Measurements from ENCODE around the gene PRCD.

Gene PRCD

GRCh38 chr17:76500074-76500746 is 39.6 kb upstream of the PRCD start:
- Histone ChIP-seq H3K4me2 (ENCODE audit: low read length) (peak overlapping the region; percentile 95), H3K27ac (ENCODE audit: low read depth, low read length) (no peak overlapping the region), H4K91ac (ENCODE audit: low read depth, low read length) (no peak overlapping the region), H3K23ac (ENCODE audit: low read length) (no peak overlapping the region), H3K4me3 (ENCODE audit: low read depth, low read length) (no peak overlapping the region), H3K27me3 (ENCODE audit: insufficient read depth, low read length) (no peaks in the 10 kb centered on the region), H3K79me1 (ENCODE audit: low read length) (peaks cover 5% of the 10 kb centered on the region), H3K9me3 (ENCODE audit: insufficient read depth, low read depth, low read length) (peaks cover 4% of the 10 kb centered on the region), H2AK5ac (ENCODE audit: low read length) (no peak overlapping the region), H3K9ac (ENCODE audit: low read length) (no peak overlapping the region), H2BK120ac (ENCODE audit: insufficient read depth, low read length, poor library complexity) (no peak overlapping the region), H2AFZ (ENCODE audit: insufficient read depth, low read length, poor library complexity) (no peak overlapping the region), H3K18ac (ENCODE audit: low read length) (no peak overlapping the region), H4K12ac (ENCODE audit: low read depth, low read length) (no peak overlapping the region), H2BK5ac (ENCODE audit: low read depth, low read length, poor library complexity) (no peak overlapping the region), H3K4ac (ENCODE audit: low read depth, low read length) (no peak overlapping the region), H2BK12ac (ENCODE audit: low read length) (no peak overlapping the region), H4K8ac (ENCODE audit: low read depth, low read length) (no peak overlapping the region), H3K79me2 (ENCODE audit: control insufficient read depth, insufficient read depth, low read length, poor library complexity) (no peaks in the 10 kb centered on the region), H3K4me1 (ENCODE audit: control insufficient read depth in 1 of 2, insufficient read depth in 2 of 2, low read length in 2 of 2) (peaks cover 23 to 34% of the 10 kb centered on the region in 2 experiments), H3K36me3 (ENCODE audit: control insufficient read depth in 1 of 2, insufficient read depth in 2 of 2, low read length in 2 of 2) (no peaks in the 10 kb centered on the region), H3K14ac (ENCODE audit: low read length) (no peak overlapping the region)
- no CpG with 5 or more reads among the region's 17 CpGs for WGBS (ENCODE audit: extremely low coverage, insufficient coverage, insufficient read length)
- DNase-seq, result no peak

GRCh38 chr17:76500747-76501017 is 39.2 kb upstream of the PRCD start:
- no peak for DNase-seq
- peak overlapping the region; percentile 34 for H3K9ac ChIP-seq (ENCODE audit: low read length)
- peak overlapping the region; percentile 95 for H3K4me2 ChIP-seq (ENCODE audit: low read length)
- H3K79me2 ChIP-seq (ENCODE audit: control insufficient read depth, insufficient read depth, low read length, poor library complexity), result no peaks in the 10 kb centered on the region
- H2BK5ac ChIP-seq (ENCODE audit: low read depth, low read length, poor library complexity), result no peak overlapping the region
- H2BK12ac ChIP-seq (ENCODE audit: low read length), result no peak overlapping the region
- peak overlapping the region; percentile 65 for H2AFZ ChIP-seq (ENCODE audit: insufficient read depth, low read length, poor library complexity)
- H4K91ac ChIP-seq (ENCODE audit: low read depth, low read length), result peak overlapping the region; percentile 7
- H2AK5ac ChIP-seq (ENCODE audit: low read length), result no peak overlapping the region
- H3K14ac ChIP-seq (ENCODE audit: low read length), result peak overlapping the region; percentile 18
- no peak overlapping the region for H3K18ac ChIP-seq (ENCODE audit: low read length)
- H3K23ac ChIP-seq (ENCODE audit: low read length), result no peak overlapping the region
- no peak overlapping the region for H3K27ac ChIP-seq (ENCODE audit: low read depth, low read length)
- H3K4ac ChIP-seq (ENCODE audit: low read depth, low read length), result no peak overlapping the region
- no peaks in the 10 kb centered on the region for H3K36me3 ChIP-seq (ENCODE audit: control insufficient read depth in 1 of 2, insufficient read depth in 2 of 2, low read length in 2 of 2)
- WGBS (ENCODE audit: extremely low coverage, insufficient coverage, insufficient read length), result no CpG with 5 or more reads among the region's 10 CpGs
- no peaks in the 10 kb centered on the region for H3K27me3 ChIP-seq (ENCODE audit: insufficient read depth, low read length)
- H2BK120ac ChIP-seq (ENCODE audit: insufficient read depth, low read length, poor library complexity), result no peak overlapping the region
- peak overlapping the region; percentile 7 for H4K8ac ChIP-seq (ENCODE audit: low read depth, low read length)
- H3K9me3 ChIP-seq (ENCODE audit: insufficient read depth, low read depth, low read length), result peaks cover 4% of the 10 kb centered on the region
- H3K79me1 ChIP-seq (ENCODE audit: low read length), result peaks cover 5% of the 10 kb centered on the region
- no peak overlapping the region for H4K12ac ChIP-seq (ENCODE audit: low read depth, low read length)
- peaks cover 23 to 34% of the 10 kb centered on the region in 2 experiments for H3K4me1 ChIP-seq (ENCODE audit: control insufficient read depth in 1 of 2, insufficient read depth in 2 of 2, low read length in 2 of 2)
- H3K4me3 ChIP-seq (ENCODE audit: low read depth, low read length), result peak overlapping the region; percentile 86

DNA sequence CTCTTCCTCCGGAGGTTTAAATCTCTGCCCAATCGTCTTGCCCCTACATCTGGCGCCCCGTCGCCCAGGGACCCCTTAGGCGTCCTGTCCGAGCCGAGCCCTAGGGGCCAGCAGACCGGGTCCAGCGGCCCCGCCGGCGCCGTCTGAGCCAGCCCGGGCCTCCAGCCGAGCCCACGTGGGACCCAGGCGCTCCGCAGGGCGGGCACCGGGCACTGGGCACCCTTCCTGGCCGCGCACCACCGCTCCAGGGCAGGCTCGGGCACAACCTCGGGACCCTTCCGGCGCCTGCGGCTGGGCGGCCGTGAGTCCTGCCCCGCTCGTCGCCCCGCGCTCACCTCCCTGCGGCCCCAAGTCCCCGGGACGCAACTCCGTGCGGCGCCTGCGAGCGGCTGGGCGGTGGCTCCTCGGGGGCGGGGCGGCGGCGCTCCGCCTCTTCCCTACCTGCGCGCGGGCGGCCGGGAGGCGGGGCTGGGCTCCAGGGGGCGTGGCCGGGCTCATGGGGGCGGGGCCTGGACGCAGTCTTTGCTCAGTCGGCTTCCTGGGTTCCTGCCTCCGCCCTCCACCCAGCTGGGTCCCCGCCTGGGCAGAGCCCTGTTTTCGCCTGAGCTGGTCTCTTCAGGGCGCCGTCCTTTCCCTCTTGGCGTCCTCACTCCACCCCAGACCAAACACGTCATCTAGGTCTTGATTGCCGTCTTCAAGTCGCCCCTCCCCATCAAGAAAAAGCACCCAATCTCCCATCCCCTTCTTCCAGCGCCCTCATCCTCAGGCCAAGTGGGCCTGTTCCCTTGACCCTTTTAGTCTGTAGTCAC is 38.6 kb upstream of the PRCD start, which contains the start of gene RHBDF2:
Gene RHBDF2 (minus strand): TSS at position 406 of the 809 bp plus-strand sequence. CDS start 19,899 bp downstream, outside the sequence.
- peaks cover 5% of the 10 kb centered on the region for H3K79me1 ChIP-seq (ENCODE audit: low read length)
- peak within 1 kb of the TSS; percentile 95 for H3K4me2 ChIP-seq (ENCODE audit: low read length)
- H3K4ac ChIP-seq (ENCODE audit: low read depth, low read length), result no peak within 1 kb of the TSS
- H2AFZ ChIP-seq (ENCODE audit: insufficient read depth, low read length, poor library complexity), result peak within 1 kb of the TSS; percentile 65
- H2BK120ac ChIP-seq (ENCODE audit: insufficient read depth, low read length, poor library complexity), result no peak within 1 kb of the TSS
- H3K79me2 ChIP-seq (ENCODE audit: control insufficient read depth, insufficient read depth, low read length, poor library complexity), result no peaks in the 10 kb centered on the region
- peak within 1 kb of the TSS; percentile 18 for H4K8ac ChIP-seq (ENCODE audit: low read depth, low read length)
- no peak within 1 kb of the TSS for H2BK5ac ChIP-seq (ENCODE audit: low read depth, low read length, poor library complexity)
- peak; percentile 71 to 86 for DNase-seq
- H4K12ac ChIP-seq (ENCODE audit: low read depth, low read length), result peak within 1 kb of the TSS; percentile 12
- H3K18ac ChIP-seq (ENCODE audit: low read length), result no peak within 1 kb of the TSS
- H3K27ac ChIP-seq (ENCODE audit: low read depth, low read length), result no peak within 1 kb of the TSS
- H3K23ac ChIP-seq (ENCODE audit: low read length), result no peak within 1 kb of the TSS
- WGBS (ENCODE audit: extremely low coverage, insufficient coverage, insufficient read length), result no CpG with 5 or more reads among the region's 72 CpGs
- no peak within 1 kb of the TSS for H2BK12ac ChIP-seq (ENCODE audit: low read length)
- H2AK5ac ChIP-seq (ENCODE audit: low read length), result peak within 1 kb of the TSS; percentile 1
- H3K9me3 ChIP-seq (ENCODE audit: insufficient read depth, low read depth, low read length), result peaks cover 4% of the 10 kb centered on the region
- no peaks in the 10 kb centered on the region for H3K27me3 ChIP-seq (ENCODE audit: insufficient read depth, low read length)
- no peaks in the 10 kb centered on the region for H3K36me3 ChIP-seq (ENCODE audit: control insufficient read depth in 1 of 2, insufficient read depth in 2 of 2, low read length in 2 of 2)
- H3K14ac ChIP-seq (ENCODE audit: low read length), result peak within 1 kb of the TSS; percentile 33
- peak within 1 kb of the TSS; percentile 7 for H4K91ac ChIP-seq (ENCODE audit: low read depth, low read length)
- peaks cover 23 to 34% of the 10 kb centered on the region in 2 experiments for H3K4me1 ChIP-seq (ENCODE audit: control insufficient read depth in 1 of 2, insufficient read depth in 2 of 2, low read length in 2 of 2)
- H3K9ac ChIP-seq (ENCODE audit: low read length), result peak within 1 kb of the TSS; percentile 34
- H3K4me3 ChIP-seq (ENCODE audit: low read depth, low read length), result peak within 1 kb of the TSS; percentile 86

DNA sequence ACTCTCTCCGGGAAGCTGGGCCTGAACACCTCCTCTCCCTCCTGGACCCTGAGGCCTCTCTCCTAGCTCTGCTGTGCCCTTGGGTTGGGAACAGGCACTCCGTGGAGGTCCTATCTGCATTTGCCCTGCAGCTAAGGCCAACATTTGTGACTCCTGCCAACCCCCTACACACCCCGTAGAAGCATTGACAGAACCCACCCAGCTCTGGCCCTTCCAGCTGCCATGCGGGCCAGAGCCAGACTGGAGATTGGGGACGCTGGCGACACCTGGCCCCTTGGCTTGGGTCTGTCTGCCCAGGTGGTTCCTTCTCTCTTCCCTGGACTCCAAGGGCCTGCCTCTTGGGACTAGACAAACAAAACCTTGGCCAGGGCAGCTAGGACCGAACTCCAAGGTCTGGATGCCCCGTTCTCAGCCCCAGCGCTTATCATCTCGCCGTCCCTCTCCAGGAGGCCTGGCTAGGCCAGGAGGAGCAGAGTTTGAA is 38.0 kb upstream of the PRCD start:
- H3K4me2 ChIP-seq (ENCODE audit: low read length), result peak overlapping the region; percentile 95
- no peaks in the 10 kb centered on the region for H3K36me3 ChIP-seq (ENCODE audit: control insufficient read depth in 1 of 2, insufficient read depth in 2 of 2, low read length in 2 of 2)
- H3K27ac ChIP-seq (ENCODE audit: low read depth, low read length), result no peak overlapping the region
- H2BK12ac ChIP-seq (ENCODE audit: low read length), result no peak overlapping the region
- H2BK5ac ChIP-seq (ENCODE audit: low read depth, low read length, poor library complexity), result no peak overlapping the region
- H3K9me3 ChIP-seq (ENCODE audit: insufficient read depth, low read depth, low read length), result peaks cover 4% of the 10 kb centered on the region
- H2AK5ac ChIP-seq (ENCODE audit: low read length), result peak overlapping the region; percentile 1
- H3K27me3 ChIP-seq (ENCODE audit: insufficient read depth, low read length), result no peaks in the 10 kb centered on the region
- H2BK120ac ChIP-seq (ENCODE audit: insufficient read depth, low read length, poor library complexity), result no peak overlapping the region
- no peak for DNase-seq
- H2AFZ ChIP-seq (ENCODE audit: insufficient read depth, low read length, poor library complexity), result peak overlapping the region; percentile 24
- no peak overlapping the region for H3K18ac ChIP-seq (ENCODE audit: low read length)
- no peak overlapping the region for H3K9ac ChIP-seq (ENCODE audit: low read length)
- no peaks in the 10 kb centered on the region for H3K79me2 ChIP-seq (ENCODE audit: control insufficient read depth, insufficient read depth, low read length, poor library complexity)
- peak overlapping the region; percentile 13 for H4K8ac ChIP-seq (ENCODE audit: low read depth, low read length)
- no peak overlapping the region for H3K4me3 ChIP-seq (ENCODE audit: low read depth, low read length)
- peaks cover 5% of the 10 kb centered on the region for H3K79me1 ChIP-seq (ENCODE audit: low read length)
- H4K91ac ChIP-seq (ENCODE audit: low read depth, low read length), result peak overlapping the region; percentile 3
- H3K14ac ChIP-seq (ENCODE audit: low read length), result peak overlapping the region; percentile 33
- peak overlapping the region; percentile 12 for H4K12ac ChIP-seq (ENCODE audit: low read depth, low read length)
- H3K4ac ChIP-seq (ENCODE audit: low read depth, low read length), result no peak overlapping the region
- no CpG with 5 or more reads among the region's 11 CpGs for WGBS (ENCODE audit: extremely low coverage, insufficient coverage, insufficient read length)
- H3K4me1 ChIP-seq (ENCODE audit: control insufficient read depth in 1 of 2, insufficient read depth in 2 of 2, low read length in 2 of 2), result peaks cover 23 to 34% of the 10 kb centered on the region in 2 experiments
- no peak overlapping the region for H3K23ac ChIP-seq (ENCODE audit: low read length)

Measured in trophoblast cell (in vitro differentiated cells and primary cell).